Measurements from ENCODE around the gene TRAF3IP3.
A peak's percentile ranks its signal among the peaks of the same experiment; 100 is the strongest.

Gene TRAF3IP3

GRCh38 chr1:209822706-209823105 is 66.9 kb downstream of the TRAF3IP3 start:
- peak overlapping the region; percentile 41; the same call in 1 of the 2 replicates for H3K27ac ChIP-seq
- POLR2A ChIA-PET (ENCODE audit: low non-redundant PET) = interaction anchor here (1.6 kb wide), 1 partner anchor 17 kb away, joined by 6 read pairs; the partner anchor contains the start of gene IRF6
- no peak for DNase-seq (ENCODE audit: low spot score)
- no peak for TF ChIP-seq CTCF (conservative IDR thresholded peaks at IDR 0.05; ENCODE audit: low read depth)
- CTCF ChIA-PET = interaction anchor here (0.6 to 2.3 kb wide), 11 partner anchors 8 to 1845 kb away, joined by 3 to 21 read pairs (median 7); partner anchors contain the start of gene IRF6

DNA sequence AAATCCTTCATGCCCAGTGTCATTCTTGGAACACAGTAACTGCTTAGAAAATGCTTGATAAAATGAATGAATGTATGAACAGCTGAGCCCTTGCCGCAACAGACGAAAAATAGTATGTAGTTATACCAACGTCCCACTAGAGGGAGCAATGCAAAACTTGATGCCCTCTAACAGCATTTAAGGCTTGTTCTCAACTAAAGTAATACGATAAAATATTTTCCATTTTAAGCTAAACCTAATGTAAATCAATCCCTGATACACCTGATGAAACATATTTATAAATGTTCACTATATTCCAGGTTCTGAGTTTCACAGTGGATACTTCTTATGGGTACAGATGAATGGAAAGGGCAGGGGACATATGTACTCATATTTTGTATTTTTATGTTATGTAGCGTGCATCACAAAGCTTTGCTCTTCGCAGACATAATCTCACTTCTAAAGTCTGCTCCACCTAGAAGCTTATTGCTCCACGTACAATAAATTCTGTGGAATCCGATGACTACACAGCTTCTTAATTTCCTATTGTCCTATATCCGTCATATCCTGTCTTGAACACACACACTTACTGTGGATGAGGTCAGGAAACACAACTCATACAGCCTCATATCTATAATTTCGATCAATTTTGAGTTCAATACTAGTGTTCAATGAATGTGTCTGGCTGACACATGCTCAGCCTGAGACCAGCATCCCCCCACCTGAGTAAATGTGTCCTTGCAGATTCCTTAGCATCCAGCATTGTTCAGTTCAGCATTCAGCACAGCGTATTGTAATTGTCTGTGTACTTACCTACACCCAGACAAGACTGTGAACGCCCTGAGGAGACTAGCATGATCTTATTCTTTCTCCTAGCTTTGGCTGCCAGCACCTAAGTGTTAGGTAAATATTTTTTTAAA is 67.5 kb downstream of the TRAF3IP3 start:
- CTCF ChIA-PET = interaction anchor here (0.6 to 2.3 kb wide), 12 partner anchors 8 to 189 kb away, joined by 3 to 21 read pairs (median 7); partner anchors contain the start of gene IRF6
- H3K27ac ChIP-seq = no peak overlapping the region
- POLR2A ChIA-PET (ENCODE audit: low non-redundant PET) = interaction anchor here (1.6 kb wide), 1 partner anchor 18 kb away, joined by 6 read pairs; the partner anchor contains the start of gene IRF6
- peak; percentile 80 for TF ChIP-seq CTCF (conservative IDR thresholded peaks at IDR 0.05; ENCODE audit: low read depth)
- DNase-seq (ENCODE audit: low spot score) = peak; percentile 41

- ChIA-PET CTCF (no interaction called here), POLR2A (ENCODE audit: low non-redundant PET) (interaction anchor here (0.8 kb wide), 1 partner anchor 10 kb away, joined by 4 read pairs; no protein-coding TSS in a partner anchor)
- peak overlapping the region; percentile 44; the same call in 1 of the 2 replicates for H3K27ac ChIP-seq
- DNase-seq (ENCODE audit: low spot score) = peak; percentile 64
- TF ChIP-seq CTCF (conservative IDR thresholded peaks at IDR 0.05; ENCODE audit: low read depth) = no peak
Observed at GRCh38 chr1:209825591-209826434, 70.0 kb downstream of the TRAF3IP3 start.

GRCh38 chr1:209827384-209828262 is 71.8 kb downstream of the TRAF3IP3 start, which contains the start of gene UTP25:
UTP25 (plus strand) TSS chr1:209827972; CDS start chr1:209828064, 92 bp downstream.
- peak; percentile 83 for DNase-seq (ENCODE audit: low spot score)
- POLR2A ChIA-PET (ENCODE audit: low non-redundant PET) = interaction anchor here (1.0 kb wide), 1 partner anchor 11 kb away, joined by 6 read pairs; no protein-coding TSS in a partner anchor
- peak within 1 kb of the TSS; percentile 72 for H3K27ac ChIP-seq

DNA sequence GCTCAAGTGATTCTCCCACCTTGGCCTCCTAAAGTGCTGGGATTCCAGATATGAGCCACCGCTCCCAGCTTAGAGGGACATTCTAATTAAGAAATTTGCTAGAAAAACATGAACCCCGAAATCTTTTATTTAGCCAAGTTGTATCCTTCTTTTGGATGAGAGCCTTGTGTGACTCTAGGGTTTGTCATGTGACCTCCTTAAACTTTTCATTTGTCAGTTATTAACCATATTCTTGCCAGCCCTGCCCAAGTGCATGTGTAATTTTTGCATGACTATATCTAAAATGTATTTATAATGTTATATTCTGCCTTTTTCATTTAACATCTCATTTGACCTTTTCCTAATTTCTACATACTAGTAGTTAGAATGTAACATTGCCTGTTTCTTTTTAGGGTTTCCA is 73.9 kb downstream of the TRAF3IP3 start:
- DNase-seq (ENCODE audit: low spot score) = no peak
- no peak for TF ChIP-seq CTCF (conservative IDR thresholded peaks at IDR 0.05; ENCODE audit: low read depth)
- CTCF ChIA-PET = no interaction called here
- H3K27ac ChIP-seq = no peak overlapping the region
- POLR2A ChIA-PET (ENCODE audit: low non-redundant PET) = no interaction called here

More at GRCh38 chr1:209827384-209828262, 71.8 kb downstream of the TRAF3IP3 start, which contains the start of gene UTP25:
- peak; percentile 79 for TF ChIP-seq CTCF (conservative IDR thresholded peaks at IDR 0.05; ENCODE audit: low read depth)
- CTCF ChIA-PET = interaction anchor here (0.5 to 1.8 kb wide), 11 partner anchors 8 to 1017 kb away, joined by 3 to 5 read pairs (median 4); no protein-coding TSS in a partner anchor

All from RWPE1 (cell line).